ENCODE results near the gene STARD3NL. TPM values are rescaled to one million over a fixed set of nuclear protein-coding genes. Genes with fewer than 3 reads are reported as not detected.
"Not testable (repeated sequence)": the region's sequence is repeated elsewhere in the genome, so short reads cannot be mapped to it uniquely, and the experiment has no call there.

STARD3NL gene
- total RNA-seq, 2 experiments from 2014 or later = 24.4 to 28.9 TPM

- CTCF ChIA-PET = no interaction called here
- no peak overlapping the region for H3K4me3 Mint-ChIP-seq
- peaks cover 6% of the 10 kb centered on the region for H3K36me3 Mint-ChIP-seq (ENCODE audit: low read depth)
- H3K9me3 Mint-ChIP-seq = no peaks in the 10 kb centered on the region
- H3K27ac Mint-ChIP-seq = no peak overlapping the region
- no peaks in the 10 kb centered on the region for H3K27me3 Mint-ChIP-seq
- POLR2A ChIA-PET = no interaction called here
- no peak for DNase-seq
- H3K4me1 Mint-ChIP-seq = peaks cover 3% of the 10 kb centered on the region
These were observed 84.5 kb downstream of the STARD3NL start for GRCh38 chr7:38262545-38262944.

- H3K9me3 Mint-ChIP-seq; CTCF ChIA-PET; POLR2A ChIA-PET; H3K4me1 Mint-ChIP-seq; H3K4me3 Mint-ChIP-seq; DNase-seq; H3K36me3 Mint-ChIP-seq (ENCODE audit: low read depth); H3K27me3 Mint-ChIP-seq; H3K27ac Mint-ChIP-seq: not testable (repeated sequence)
These were observed 85.2 kb downstream of the STARD3NL start for GRCh38 chr7:38263274-38263673.

GRCh38 chr7:38264602-38265001 lies 86.6 kb downstream of the STARD3NL start:
- CTCF ChIA-PET; DNase-seq; H3K27me3 Mint-ChIP-seq; H3K27ac Mint-ChIP-seq; POLR2A ChIA-PET; H3K4me1 Mint-ChIP-seq; H3K9me3 Mint-ChIP-seq; H3K36me3 Mint-ChIP-seq (ENCODE audit: low read depth): not testable (repeated sequence)
- H3K4me3 Mint-ChIP-seq = peak overlapping the region; percentile 39

GRCh38 chr7:38265958-38266357 lies 87.9 kb downstream of the STARD3NL start:
- H3K9me3 Mint-ChIP-seq; DNase-seq; H3K27me3 Mint-ChIP-seq; CTCF ChIA-PET; H3K4me1 Mint-ChIP-seq; POLR2A ChIA-PET; H3K27ac Mint-ChIP-seq; H3K36me3 Mint-ChIP-seq (ENCODE audit: low read depth): not testable (repeated sequence)
- peak overlapping the region; percentile 13 for H3K4me3 Mint-ChIP-seq

GRCh38 chr7:38269704-38270346 lies 91.8 kb downstream of the STARD3NL start:
- H3K9me3 Mint-ChIP-seq; H3K27ac Mint-ChIP-seq; CTCF ChIA-PET; POLR2A ChIA-PET; DNase-seq; H3K36me3 Mint-ChIP-seq (ENCODE audit: low read depth); H3K4me3 Mint-ChIP-seq; H3K4me1 Mint-ChIP-seq; H3K27me3 Mint-ChIP-seq: not testable (repeated sequence)

GRCh38 chr7:38270405-38270804 lies 92.4 kb downstream of the STARD3NL start:
- H3K27ac Mint-ChIP-seq; DNase-seq; POLR2A ChIA-PET; H3K27me3 Mint-ChIP-seq; H3K4me1 Mint-ChIP-seq; H3K4me3 Mint-ChIP-seq; CTCF ChIA-PET; H3K36me3 Mint-ChIP-seq (ENCODE audit: low read depth); H3K9me3 Mint-ChIP-seq: not testable (repeated sequence)

- Mint-ChIP-seq H3K27ac (no peak within 1 kb of the TSS), H3K4me3 (peak within 1 kb of the TSS; percentile 49), H3K4me1 (no peaks in the 10 kb centered on the region), H3K36me3 (ENCODE audit: low read depth) (no peaks in the 10 kb centered on the region), H3K9me3 (no peaks in the 10 kb centered on the region), H3K27me3 (no peaks in the 10 kb centered on the region)
- CTCF ChIA-PET = no interaction called here
- POLR2A ChIA-PET = no interaction called here
- DNase-seq = no peak
These were observed 95.4 kb downstream of the STARD3NL start, which contains the start of gene TARP for GRCh38 chr7:38273286-38273995. Gene TARP (minus strand): TSS chr7:38273636.

GRCh38 chr7:38274486-38274885 lies 96.4 kb downstream of the STARD3NL start:
- Mint-ChIP-seq H3K4me3 (peak overlapping the region; percentile 21), H3K4me1 (no peaks in the 10 kb centered on the region), H3K36me3 (ENCODE audit: low read depth) (no peaks in the 10 kb centered on the region), H3K9me3 (no peaks in the 10 kb centered on the region), H3K27me3 (no peaks in the 10 kb centered on the region), H3K27ac (no peak overlapping the region)
- POLR2A ChIA-PET = interaction anchor here (0.6 kb wide), 1 partner anchor 52 kb away, joined by 3 read pairs; no protein-coding TSS in a partner anchor
- DNase-seq = no peak
- CTCF ChIA-PET = interaction anchor here (1.0 to 1.2 kb wide), 2 partner anchors 59 to 62 kb away, joined by 3 to 4 read pairs; no protein-coding TSS in a partner anchor

- H3K27me3 Mint-ChIP-seq = no peaks in the 10 kb centered on the region
- H3K27ac Mint-ChIP-seq = no peak overlapping the region
- H3K4me1 Mint-ChIP-seq = no peaks in the 10 kb centered on the region
- no peaks in the 10 kb centered on the region for H3K36me3 Mint-ChIP-seq (ENCODE audit: low read depth)
- no peak for DNase-seq
- ChIA-PET CTCF (interaction anchor here (1.0 to 1.2 kb wide), 2 partner anchors 59 to 61 kb away, joined by 3 to 4 read pairs; no protein-coding TSS in a partner anchor), POLR2A (interaction anchor here (0.6 kb wide), 1 partner anchor 52 kb away, joined by 3 read pairs; no protein-coding TSS in a partner anchor)
- no peaks in the 10 kb centered on the region for H3K9me3 Mint-ChIP-seq
- H3K4me3 Mint-ChIP-seq = peak overlapping the region; percentile 57
These were observed 97.0 kb downstream of the STARD3NL start for GRCh38 chr7:38274927-38275620.

GRCh38 chr7:38276096-38276877 lies 98.2 kb downstream of the STARD3NL start:
- H3K4me1 Mint-ChIP-seq = no peaks in the 10 kb centered on the region
- ChIA-PET CTCF (no interaction called here), POLR2A (no interaction called here)
- H3K4me3 Mint-ChIP-seq = peak overlapping the region; percentile 67
- DNase-seq = no peak
- H3K36me3 Mint-ChIP-seq (ENCODE audit: low read depth) = no peaks in the 10 kb centered on the region
- no peak overlapping the region for H3K27ac Mint-ChIP-seq
- H3K9me3 Mint-ChIP-seq = no peaks in the 10 kb centered on the region
- H3K27me3 Mint-ChIP-seq = no peaks in the 10 kb centered on the region

GRCh38 chr7:38280000-38280399 lies 102.0 kb downstream of the STARD3NL start:
- H3K27ac Mint-ChIP-seq = no peak overlapping the region
- POLR2A ChIA-PET = no interaction called here
- H3K4me1 Mint-ChIP-seq = no peaks in the 10 kb centered on the region
- H3K9me3 Mint-ChIP-seq = no peaks in the 10 kb centered on the region
- no peaks in the 10 kb centered on the region for H3K36me3 Mint-ChIP-seq (ENCODE audit: low read depth)
- no peaks in the 10 kb centered on the region for H3K27me3 Mint-ChIP-seq
- CTCF ChIA-PET = no interaction called here
- no peak overlapping the region for H3K4me3 Mint-ChIP-seq
- DNase-seq = no peak
